Spleen (tissue), 7 donors: Measurements from ENCODE around the gene KLHDC4.
A peak's percentile ranks its signal among the peaks of the same experiment; 100 is the strongest.

Source experiments
- CTCF ChIP-seq, 11 experiments: fragments of 200-600 bp in 7 of 11; fragments of 450-650 bp in 4 of 11; sonication (generic) in 4 of 11; IDR thresholded peaks in 8 of 11; conservative IDR thresholded peaks in 3 of 11; 1 replicate in 7 of 11; 2 replicates in 4 of 11; pipeline versions ENCODE4 v1.4.0 to v1.8.0; 2016 to 2021; ENCODE audit warnings: antibody characterized with exemption in 11 of 11, inconsistent platforms in 4 of 11, mild to moderate bottlenecking in 1 of 11
- POLR2AphosphoS5 ChIP-seq, 3 donors: sonication (generic); formaldehyde crosslinking; IDR thresholded peaks; one replicate each; pipeline ENCODE4 v1.5.1; 2017; ENCODE audit warnings: antibody characterized with exemption in 3 of 3
- donor health status: DM: no; HTN: no; CAD: no; lungs with moderate emphysema.
- donor health status: DM: no; HTN: no; CAD: no.
- donor health status: DM: no; HTN: no; CAD: no.

- TF ChIP-seq CTCF (IDR thresholded peaks at IDR 0.05 in 8 of 11, conservative IDR thresholded peaks at IDR 0.05 in 3 of 11) (no peak), POLR2AphosphoS5 (IDR thresholded peaks at IDR 0.05) (peak in 2 of 3 donors; percentile 28 to 63)
These were observed 41.1 kb upstream of the KLHDC4 start for GRCh38 chr16:87806641-87807546.
